Spleen (tissue), 11 donors: ENCODE results near the gene COL5A2. TPM values are rescaled to one million over a fixed set of nuclear protein-coding genes. Genes with fewer than 3 reads are reported as not detected.
A peak's percentile ranks its signal among the peaks of the same experiment; 100 is the strongest.

Source experiments
- DNase-seq: peaks from one replicate; pipeline ENCODE4 v3.0.0-alpha.2; 2020
- H3K27ac ChIP-seq, 8 donors: fragments of 200-600 bp; sonication (generic) in 7 of 8; 1 replicate in 4 of 8; 2 replicates in 4 of 8; pipeline versions ENCODE4 v1.5.0 to v1.8.0; 2016 to 2021; ENCODE audit warnings: inconsistent platforms in 4 of 8, mild to moderate bottlenecking in 4 of 8, moderate library complexity in 1 of 8
- H3K27me3 ChIP-seq, 7 donors: fragments of 200-600 bp; sonication (generic) in 6 of 7; replicated peaks in 1 of 7; 1 replicate in 4 of 7; 2 replicates in 3 of 7; pipeline versions ENCODE4 v1.5.0 to v1.8.0; 2016 to 2021; ENCODE audit warnings: inconsistent platforms in 3 of 7, mild to moderate bottlenecking in 1 of 7
- H3K36me3 ChIP-seq, 6 donors: fragments of 200-600 bp; sonication (generic) in 5 of 6; 1 replicate in 4 of 6; 2 replicates in 2 of 6; pipeline versions ENCODE4 v1.5.0 to v1.8.0; 2016 to 2021; ENCODE audit warnings: inconsistent platforms in 2 of 6
- H3K4me1 ChIP-seq, 6 donors: fragments of 200-600 bp; sonication (generic) in 5 of 6; 1 replicate in 3 of 6; 2 replicates in 3 of 6; pipeline versions ENCODE4 v1.5.0 to v1.8.0; 2016 to 2021; ENCODE audit warnings: inconsistent platforms in 3 of 6
- H3K4me3 ChIP-seq, 8 donors: fragments of 200-600 bp; sonication (generic) in 7 of 8; 1 replicate in 4 of 8; 2 replicates in 4 of 8; pipeline versions ENCODE4 v1.5.0 to v1.8.0; 2016 to 2021; ENCODE audit warnings: inconsistent platforms in 4 of 8, mild to moderate bottlenecking in 4 of 8, moderate library complexity in 2 of 8
- H3K9me3 ChIP-seq, 8 donors: fragments of 200-600 bp; sonication (generic) in 7 of 8; 1 replicate in 4 of 8; 2 replicates in 4 of 8; pipeline versions ENCODE4 v1.5.0 to v1.8.0; 2016 to 2021; ENCODE audit warnings: inconsistent platforms in 4 of 8
- CTCF ChIP-seq, 11 experiments: fragments of 200-600 bp in 7 of 11; fragments of 450-650 bp in 4 of 11; sonication (generic) in 4 of 11; IDR thresholded peaks in 8 of 11; conservative IDR thresholded peaks in 3 of 11; 1 replicate in 7 of 11; 2 replicates in 4 of 11; pipeline versions ENCODE4 v1.4.0 to v1.8.0; 2016 to 2021; ENCODE audit warnings: antibody characterized with exemption in 11 of 11, inconsistent platforms in 4 of 11, mild to moderate bottlenecking in 1 of 11
- POLR2A ChIP-seq, 3 donors: fragments of 450-650 bp; IDR thresholded peaks; one replicate each; pipeline ENCODE4 v1.5.1; 2017; ENCODE audit warnings: antibody characterized with exemption in 3 of 3, mild to moderate bottlenecking in 1 of 3
- POLR2AphosphoS5 ChIP-seq, 3 donors: sonication (generic); formaldehyde crosslinking; IDR thresholded peaks; one replicate each; pipeline ENCODE4 v1.5.1; 2017; ENCODE audit warnings: antibody characterized with exemption in 3 of 3
- WGBS, 5 donors: extraction: QIAGEN DNeasy Blood & Tissue Kit in 3 of 5; methylation state at CpG; one replicate each; pipeline versions ENCODE4 v1.1.5 to v1.1.7; 2013 to 2018; 5-methylcytosine and 5-hydroxymethylcytosine counted together
- intact Hi-C: fragments of 100-400 bp; cut with DNase I; formaldehyde crosslinking; loops from one replicate; pipeline ENCODE4 v1.15.0; 2023; ENCODE audit warnings: low total_unique reads
- polyA plus RNA-seq, 3 donors: library from polyadenylated mRNA; stranded (reverse); fragments of 200-250 nt; gene quantifications; one replicate each; pipeline ENCODE4 v1.2.1, GENCODE V29; 2013
- total RNA-seq, 7 donors: library from RNA; depleted of rRNA in 3 of 7; stranded (reverse); fragments of >200 nt in 3 of 7; fragmentation: NEBNext Ultra II Directional in 4 of 7; extraction: Animal tissue kit (Norgen Biotek cat#: 25700) in 4 of 7; gene quantifications; one replicate each; pipeline versions ENCODE4 v1.1.0 to v1.2.1, GENCODE V29; 2016 to 2021
- donor health status: healthy with polysubstance abuse.
- donor health status: DM: no; HTN: no; CAD: no; lungs with moderate emphysema.
- donor health status: DM: no; HTN: no; CAD: no.
- donor health status: Bipolar disorder and iron deficiency.
- donor health status: healthy.
- donor health status: DM: no; HTN: no; CAD: no.
- donor health status: DM: yes; HTN: yes; CAD: no.

COL5A2 gene
- total and polyA plus RNA-seq, 10 donors, result 3.4 to 35.7 (median 16.3) TPM

- WGBS, 5 donors, result 42 to 72% (median 63%) methylated on average over 2 of the region's 2 CpGs
- Histone ChIP-seq H3K4me1 (peaks cover 0 to 7% (median 2%) of the 10 kb centered on the region in 6 donors), H3K4me3 (peak overlapping the region in 2 of 8 donors; percentile 5 to 17), H3K27me3 (no peaks in the 10 kb centered on the region), H3K27ac (peak overlapping the region in 2 of 8 donors; percentile 16 to 20), H3K9me3 (no peaks in the 10 kb centered on the region), H3K36me3 (no peaks in the 10 kb centered on the region)
- no peak for TF ChIP-seq POLR2A (IDR thresholded peaks at IDR 0.05)
- no peak for TF ChIP-seq POLR2AphosphoS5 (IDR thresholded peaks at IDR 0.05)
- TF ChIP-seq CTCF (IDR thresholded peaks at IDR 0.05 in 8 of 11, conservative IDR thresholded peaks at IDR 0.05 in 3 of 11), result no peak
- intact Hi-C loops, result no loop called here
- DNase-seq, result no peak
Measured at GRCh38 chr2:189104934-189105333, 74.6 kb downstream of the COL5A2 start.

- intact Hi-C loops, result no loop called here
- no peaks in the 10 kb centered on the region for H3K36me3 ChIP-seq
- TF ChIP-seq CTCF (IDR thresholded peaks at IDR 0.05 in 8 of 11, conservative IDR thresholded peaks at IDR 0.05 in 3 of 11) (no peak), POLR2A (IDR thresholded peaks at IDR 0.05) (no peak)
- peaks cover 0 to 7% (median 2%) of the 10 kb centered on the region in 6 donors for H3K4me1 ChIP-seq
- no peak overlapping the region for H3K27ac ChIP-seq
- H3K4me3 ChIP-seq, result no peak overlapping the region
- DNase-seq, result no peak
- WGBS, 5 donors, result 83 to 96% (median 92%) methylated on average over 3 of the region's 3 CpGs
- H3K27me3 ChIP-seq, result no peaks in the 10 kb centered on the region
- H3K9me3 ChIP-seq, result no peaks in the 10 kb centered on the region
Measured at GRCh38 chr2:189102735-189103134, 76.8 kb downstream of the COL5A2 start.

GRCh38 chr2:189097934-189098333 is 81.6 kb downstream of the COL5A2 start:
- 67 to 88% (median 75%) methylated on average over 1 of the region's 1 CpG for WGBS, 5 donors
- intact Hi-C loops, result loop anchor here (10.0 kb wide), 1 partner anchor 537 kb away; no protein-coding TSS in a partner anchor

More at GRCh38 chr2:189097934-189098333, 81.6 kb downstream of the COL5A2 start:
- Histone ChIP-seq H3K4me3 (no peak overlapping the region), H3K4me1 (no peaks in the 10 kb centered on the region), H3K27me3 (no peaks in the 10 kb centered on the region), H3K9me3 (no peaks in the 10 kb centered on the region), H3K36me3 (no peaks in the 10 kb centered on the region), H3K27ac (no peak overlapping the region)
- TF ChIP-seq POLR2AphosphoS5 (IDR thresholded peaks at IDR 0.05) (no peak), POLR2A (IDR thresholded peaks at IDR 0.05) (no peak), CTCF (IDR thresholded peaks at IDR 0.05 in 8 of 11, conservative IDR thresholded peaks at IDR 0.05 in 3 of 11) (no peak)
- no peak for DNase-seq
